HepG2 (cell line): Measurements from ENCODE around the gene UTP20. TPM values are rescaled to one million over a fixed set of nuclear protein-coding genes. Genes with fewer than 3 reads are reported as not detected.

Source experiments
- ATAC-seq: fragments of 200-7000 bp; cut with Tn5 transposase; 3 replicates; pipeline ENCODE4 v1.9.1; 2020; ENCODE audit warnings: mild to moderate bottlenecking, moderate library complexity
- BruUV-seq: library from RNA; stranded (reverse); fragments of 400-500 nt; replicated peaks from 2 replicates; lab custom pipeline; 2021; lab: Mats Ljungman, UMichigan
- CTCF ChIA-PET: fragments of 300-600 bp; formaldehyde crosslinking; extraction: SDS; loops from one replicate; lab custom pipeline; 2021; ENCODE audit warnings: low total read pairs, inconsistent platforms, low intra/inter-chr PET ratio; lab: Yijun Ruan, JAX
- POLR2A ChIA-PET: fragments of 350-600 bp; sonication (Branson Sonifier 250); formaldehyde crosslinking; loops from one replicate; lab custom pipeline; 2020; ENCODE audit warnings: antibody characterized with exemption, inconsistent platforms; lab: Yijun Ruan, JAX
- DNase-seq: peaks from one replicate; pipeline ENCODE4 v3.0.0-alpha.2; 2015; ENCODE audit warnings: low spot score
- FAIRE-seq: peaks from 3 replicates; lab custom pipeline; 2011; peaks lifted over from hg19 to GRCh38; lab: Jason Lieb, UNC
- H2AFZ ChIP-seq: one replicate; pipeline ENCODE4 v1.6.1; 2011; ENCODE audit warnings: low read length, inconsistent platforms
- H3K27ac ChIP-seq: fragments of 300-600 bp; 3 replicates; pipeline ENCODE4 v1.8.0; 2011; ENCODE audit warnings: mixed run types, mild to moderate bottlenecking, mixed read lengths, low read length, inconsistent platforms; ENCODE audit not compliant: insufficient read depth; ENCODE audit errors: extremely low read length
- H3K27me3 ChIP-seq, 2 experiments: fragments of 200-600 bp in 1 of 2; 2 replicates in 1 of 2; 3 replicates in 1 of 2; pipeline versions ENCODE4 v1.6.0 to v1.8.0; 2011; ENCODE audit warnings: low read length in 2 of 2, mild to moderate bottlenecking in 2 of 2, moderate library complexity in 2 of 2, inconsistent platforms in 1 of 2; ENCODE audit not compliant: insufficient read depth in 2 of 2, control insufficient read depth in 1 of 2
- H3K36me3 ChIP-seq, 2 experiments: fragments of 200-600 bp in 1 of 2; replicated peaks in 1 of 2; 2 replicates in 1 of 2; 3 replicates in 1 of 2; pipeline versions ENCODE4 v1.5.1 to v1.8.0; 2011; ENCODE audit warnings: low read length in 2 of 2, inconsistent platforms in 1 of 2; ENCODE audit not compliant: insufficient read depth in 2 of 2, control insufficient read depth in 1 of 2
- H3K4me1 ChIP-seq: 2 replicates; pipeline ENCODE4 v1.5.1; 2012; ENCODE audit warnings: low read length, inconsistent platforms; ENCODE audit not compliant: insufficient read depth
- H3K4me2 ChIP-seq: 2 replicates; pipeline ENCODE4 v1.6.0; 2011; ENCODE audit warnings: low read depth, low read length, inconsistent platforms
- H3K4me3 ChIP-seq, 3 experiments: fragments of 200-600 bp in 1 of 3; sonication (generic), shearing (Covaris generic) in 1 of 3; replicated peaks in 1 of 3; 2 replicates each; pipeline ENCODE4 v1.5.1; 2011 to 2016; ENCODE audit warnings: low read length in 3 of 3, inconsistent platforms in 2 of 3, low read depth in 2 of 3, mild to moderate bottlenecking in 2 of 3, control low read depth in 1 of 3, mixed read lengths in 1 of 3; ENCODE audit not compliant: insufficient read depth in 1 of 3
- H3K79me2 ChIP-seq: one replicate; pipeline ENCODE4 v1.6.1; 2011; ENCODE audit warnings: low read length, inconsistent platforms; ENCODE audit not compliant: insufficient read depth
- H3K9ac ChIP-seq: 2 replicates; pipeline ENCODE4 v1.6.0; 2011; ENCODE audit warnings: mild to moderate bottlenecking, low read depth, low read length, inconsistent platforms; ENCODE audit not compliant: insufficient read depth
- H3K9me3 ChIP-seq: 2 replicates; pipeline ENCODE4 v1.5.1; 2012; ENCODE audit warnings: mild to moderate bottlenecking, low read length
- H4K20me1 ChIP-seq: 2 replicates; pipeline ENCODE4 v1.6.0; 2011; ENCODE audit warnings: inconsistent platforms, mild to moderate bottlenecking, low read length, moderate library complexity; ENCODE audit not compliant: insufficient read depth
- MAFF ChIP-seq: IDR thresholded peaks from 2 replicates; pipeline ENCODE4 v1.6.1; 2011; ENCODE audit warnings: low read depth, low read length, improper control_type of control experiment
- MAFK ChIP-seq, 2 experiments: IDR thresholded peaks in 1 of 2; conservative IDR thresholded peaks in 1 of 2; 2 replicates each; pipeline ENCODE4 v1.6.1; 2011; ENCODE audit warnings: improper control_type of control experiment in 2 of 2, low read length in 2 of 2
- ZNF674 ChIP-seq: sonication (generic); formaldehyde crosslinking; IDR thresholded peaks from 2 replicates; pipeline ENCODE4 v1.5.0; 2020; ENCODE audit warnings: low read depth, mild to moderate bottlenecking, missing genetic modification reagents
- ZNF713 ChIP-seq: sonication (generic); formaldehyde crosslinking; IDR thresholded peaks from 2 replicates; pipeline ENCODE4 v1.4.0; 2020; ENCODE audit warnings: mild to moderate bottlenecking, missing genetic modification reagents
- ZNF749 ChIP-seq: sonication (generic); formaldehyde crosslinking; IDR thresholded peaks from 2 replicates; pipeline ENCODE4 v1.8.0; 2022; ENCODE audit warnings: mild to moderate bottlenecking, missing genetic modification reagents, moderate library complexity, borderline replicate concordance
- WGBS: methylation state at CpG from one replicate; pipeline ENCODE4 v1.1.6; 2017; ENCODE audit warnings: low lambda C conversion rate; 5-methylcytosine and 5-hydroxymethylcytosine counted together
- in situ Hi-C: cut with HindIII; loops from 2 replicates; pipeline ENCODE4 v1.10.0; 2017; ENCODE audit warnings: low pct_unique_long_range_greater_than_20kb; ENCODE audit not compliant: extremely low pct_ligation_motif_present
- intact Hi-C: fragments of 100-400 bp; cut with micrococcal nuclease; formaldehyde crosslinking; loops from one replicate; pipeline ENCODE4 v1.10.0; 2022; ENCODE audit not compliant: unreplicated experiment
- polyA plus RNA-seq, 8 experiments: library from polyadenylated mRNA; depleted of rRNA in 3 of 8; stranded (reverse) in 7 of 8; unstranded in 1 of 8; fragments of >200 nt; fragmentation: Illumina TruSeq in 4 of 8; extraction: Trizol in 4 of 8; gene quantifications; 2 replicates each; pipeline versions ENCODE4 v1.2.1 to v1.2.3, GENCODE V29; 2011 to 2016; ENCODE audit warnings: low read depth in 4 of 8, missing spikeins in 1 of 8, mixed read lengths in 1 of 8; ENCODE audit not compliant: insufficient read depth in 1 of 8
- total RNA-seq, 5 experiments: library from RNA; depleted of rRNA; stranded (reverse); fragments of >200 nt; fragmentation: Illumina TruSeq; extraction: Trizol; gene quantifications; 2 replicates each; pipeline ENCODE4 v1.2.3, GENCODE V29; 2016; ENCODE audit warnings: low read depth in 1 of 5

UTP20 gene
- total and polyA plus RNA-seq, 2 of the 13 experiments (the other 11 are each of a cell fraction or from before 2014, with no cell fraction given): 9.0 to 38.5 TPM

DNA sequence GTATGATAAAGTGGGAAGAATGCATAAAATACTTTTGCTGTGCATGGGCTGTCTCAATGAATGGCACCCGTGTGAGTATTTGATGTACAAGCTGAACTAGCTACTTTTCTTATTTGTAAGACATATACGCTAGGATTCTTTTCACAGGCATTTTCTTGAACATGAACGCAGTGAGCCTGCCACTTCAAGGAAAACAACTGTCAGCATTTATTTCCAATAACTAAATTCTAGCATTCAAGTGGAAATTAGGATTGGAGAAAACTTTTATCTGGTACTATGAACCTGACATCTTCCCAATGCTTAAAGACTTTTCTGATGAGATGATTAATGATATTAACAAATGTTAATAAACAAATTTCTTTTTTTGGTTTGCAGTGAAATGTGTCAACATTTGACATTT, 45.7 kb downstream of the UTP20 start:
- peaks cover 6 to 50% of the 10 kb centered on the region in 2 experiments for H3K36me3 ChIP-seq
- no peaks in the 10 kb centered on the region for H3K4me1 ChIP-seq
- H3K4me2 ChIP-seq: no peak overlapping the region
- no peaks in the 10 kb centered on the region for H4K20me1 ChIP-seq
- ATAC-seq: no peak
- no peak overlapping the region for H3K4me3 ChIP-seq
- H3K9ac ChIP-seq: no peak overlapping the region
- no peak for FAIRE-seq
- no TSS peak for BruUV-seq
- ChIA-PET CTCF (no interaction called here), POLR2A (no interaction called here)
- intact Hi-C loops: no loop called here
- no peaks in the 10 kb centered on the region for H3K27me3 ChIP-seq
- no peak overlapping the region for H3K27ac ChIP-seq
- 97% methylated on average over 3 of the region's 3 CpGs for WGBS
- no peak overlapping the region for H2AFZ ChIP-seq
- H3K9me3 ChIP-seq: no peaks in the 10 kb centered on the region
- no peaks in the 10 kb centered on the region for H3K79me2 ChIP-seq
- TF ChIP-seq ZNF749 (CRISPR knock-in tag): no peak
- peak in 1 of 2 experiments; percentile 56; a peak in 2 of 4 replicates for TF ChIP-seq MAFK (conservative IDR thresholded peaks at IDR 0.05 in 1 of 2, IDR thresholded peaks at IDR 0.05 in 1 of 2; ENCODE audit: low read length in 2 of 2)
- peak; percentile 10; the same call in 1 of the 2 replicates for TF ChIP-seq MAFF
- TF ChIP-seq, all 625 proteins: peak for 2
- in situ Hi-C loops: loop anchor here (10.0 kb wide), 1 partner anchor 501 kb away; no protein-coding TSS in a partner anchor
- DNase-seq: no peak

DNA sequence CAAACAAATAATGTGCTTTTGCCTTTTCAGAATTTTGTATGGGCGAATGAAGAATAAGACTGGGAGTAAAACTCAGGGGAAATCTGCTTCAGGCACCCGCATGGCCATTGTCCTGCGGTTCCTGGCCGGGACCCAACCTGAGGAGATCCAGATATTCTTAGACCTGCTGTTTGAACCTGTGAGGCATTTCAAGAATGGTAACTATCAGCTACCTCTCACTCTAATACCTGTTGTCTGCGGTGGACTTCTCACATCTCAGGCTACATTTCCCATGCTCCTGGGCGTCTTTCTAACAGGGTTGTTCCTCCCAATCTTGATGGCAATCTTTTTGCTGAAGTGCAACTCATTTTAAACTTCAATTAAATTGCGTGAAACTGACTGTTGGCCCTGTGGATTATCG, 47.1 kb downstream of the UTP20 start:
- intact Hi-C loops: no loop called here
- no peaks in the 10 kb centered on the region for H3K9me3 ChIP-seq
- in situ Hi-C loops: loop anchor here (10.0 kb wide), 1 partner anchor 502 kb away; no protein-coding TSS in a partner anchor
- H3K4me1 ChIP-seq: no peaks in the 10 kb centered on the region
- no peak overlapping the region for H3K27ac ChIP-seq
- no peak for FAIRE-seq
- no peak overlapping the region for H2AFZ ChIP-seq
- peaks cover 5 to 60% of the 10 kb centered on the region in 2 experiments for H3K36me3 ChIP-seq
- no peak overlapping the region for H3K9ac ChIP-seq
- no peak overlapping the region for H3K4me3 ChIP-seq
- H3K4me2 ChIP-seq: no peak overlapping the region
- H3K79me2 ChIP-seq: no peaks in the 10 kb centered on the region
- no TSS peak for BruUV-seq
- TF ChIP-seq ZNF674 (CRISPR knock-in tag) (no peak), ZNF713 (CRISPR knock-in tag) (no peak)
- TF ChIP-seq, all 625 proteins: peak for 0
- ATAC-seq (no peak), DNase-seq (no peak)
- ChIA-PET CTCF (no interaction called here), POLR2A (no interaction called here)
- over 99% methylated on average over 8 of the region's 8 CpGs for WGBS
- no peaks in the 10 kb centered on the region for H4K20me1 ChIP-seq
- H3K27me3 ChIP-seq: no peaks in the 10 kb centered on the region
